A673 (cell line): ENCODE results near the gene FBXL7.

ENCODE experiments used
- CTCF ChIP-seq: fragments of 300-800, 200-600 bp; sonication (generic); conservative IDR thresholded peaks from 2 replicates; pipeline ENCODE4 v1.5.1; 2017; ENCODE audit warnings: low read depth, mild to moderate bottlenecking, antibody characterized with exemption, low read length, moderate library complexity, mixed read lengths
- EZH2 ChIP-seq: fragments of 200-600 bp; sonication (generic); IDR thresholded peaks from 2 replicates; pipeline ENCODE4 v1.6.1; 2017; ENCODE audit warnings: borderline replicate concordance, low read depth, mild to moderate bottlenecking, mixed read lengths, antibody characterized with exemption, low read length; ENCODE audit not compliant: poor library complexity, severe bottlenecking

GRCh38 chr5:15637345-15637744 is 137.4 kb downstream of the FBXL7 start:
- TF ChIP-seq CTCF = no peak
- no peak for TF ChIP-seq EZH2
